22Rv1 (cell line): ENCODE measurements around the gene MIPOL1.

ENCODE experiments used
- ZFX ChIP-seq: fragments of 450-650 bp; IDR thresholded peaks from 2 replicates; pipeline ENCODE4 v1.6.1; 2017; ENCODE audit warnings: antibody characterized with exemption, borderline replicate concordance
- TF ChIP-seq, protein P1 (sequence below): fragments of 450-650 bp; IDR thresholded peaks from 2 replicates; pipeline ENCODE4 v1.5.1; 2017; ENCODE audit warnings: mild to moderate bottlenecking

GRCh38 chr14:37328673-37329072 is 130.9 kb downstream of the MIPOL1 start:
- TF ChIP-seq, protein P1, sequence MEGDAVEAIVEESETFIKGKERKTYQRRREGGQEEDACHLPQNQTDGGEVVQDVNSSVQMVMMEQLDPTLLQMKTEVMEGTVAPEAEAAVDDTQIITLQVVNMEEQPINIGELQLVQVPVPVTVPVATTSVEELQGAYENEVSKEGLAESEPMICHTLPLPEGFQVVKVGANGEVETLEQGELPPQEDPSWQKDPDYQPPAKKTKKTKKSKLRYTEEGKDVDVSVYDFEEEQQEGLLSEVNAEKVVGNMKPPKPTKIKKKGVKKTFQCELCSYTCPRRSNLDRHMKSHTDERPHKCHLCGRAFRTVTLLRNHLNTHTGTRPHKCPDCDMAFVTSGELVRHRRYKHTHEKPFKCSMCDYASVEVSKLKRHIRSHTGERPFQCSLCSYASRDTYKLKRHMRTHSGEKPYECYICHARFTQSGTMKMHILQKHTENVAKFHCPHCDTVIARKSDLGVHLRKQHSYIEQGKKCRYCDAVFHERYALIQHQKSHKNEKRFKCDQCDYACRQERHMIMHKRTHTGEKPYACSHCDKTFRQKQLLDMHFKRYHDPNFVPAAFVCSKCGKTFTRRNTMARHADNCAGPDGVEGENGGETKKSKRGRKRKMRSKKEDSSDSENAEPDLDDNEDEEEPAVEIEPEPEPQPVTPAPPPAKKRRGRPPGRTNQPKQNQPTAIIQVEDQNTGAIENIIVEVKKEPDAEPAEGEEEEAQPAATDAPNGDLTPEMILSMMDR: no peak
- no peak for TF ChIP-seq ZFX
